ENCODE data around the gene AOC2.
"Not testable (repeated sequence)": the region's sequence is repeated elsewhere in the genome, so short reads cannot be mapped to it uniquely, and the experiment has no call there.

DNA sequence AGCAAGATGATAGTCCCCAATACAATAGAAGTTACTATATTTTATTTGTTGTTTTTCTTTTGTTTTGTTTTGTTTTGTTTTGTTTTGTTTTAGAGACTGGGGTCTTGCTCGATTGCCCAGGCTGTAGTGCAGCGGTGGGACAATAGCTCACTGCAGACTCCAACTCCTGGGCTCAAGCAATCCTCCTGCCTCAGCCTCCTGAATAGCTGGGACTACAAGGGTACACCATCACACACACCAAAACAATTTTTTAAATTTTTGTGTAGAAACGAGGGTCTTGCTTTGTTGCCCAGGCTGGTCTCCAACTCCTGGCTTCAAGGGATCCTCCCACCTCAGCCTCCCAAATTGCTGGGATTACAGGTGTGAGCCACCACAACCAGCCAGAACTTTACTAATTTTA lies 55.6 kb downstream of the AOC2 start:
- TF ChIP-seq, protein P1, sequence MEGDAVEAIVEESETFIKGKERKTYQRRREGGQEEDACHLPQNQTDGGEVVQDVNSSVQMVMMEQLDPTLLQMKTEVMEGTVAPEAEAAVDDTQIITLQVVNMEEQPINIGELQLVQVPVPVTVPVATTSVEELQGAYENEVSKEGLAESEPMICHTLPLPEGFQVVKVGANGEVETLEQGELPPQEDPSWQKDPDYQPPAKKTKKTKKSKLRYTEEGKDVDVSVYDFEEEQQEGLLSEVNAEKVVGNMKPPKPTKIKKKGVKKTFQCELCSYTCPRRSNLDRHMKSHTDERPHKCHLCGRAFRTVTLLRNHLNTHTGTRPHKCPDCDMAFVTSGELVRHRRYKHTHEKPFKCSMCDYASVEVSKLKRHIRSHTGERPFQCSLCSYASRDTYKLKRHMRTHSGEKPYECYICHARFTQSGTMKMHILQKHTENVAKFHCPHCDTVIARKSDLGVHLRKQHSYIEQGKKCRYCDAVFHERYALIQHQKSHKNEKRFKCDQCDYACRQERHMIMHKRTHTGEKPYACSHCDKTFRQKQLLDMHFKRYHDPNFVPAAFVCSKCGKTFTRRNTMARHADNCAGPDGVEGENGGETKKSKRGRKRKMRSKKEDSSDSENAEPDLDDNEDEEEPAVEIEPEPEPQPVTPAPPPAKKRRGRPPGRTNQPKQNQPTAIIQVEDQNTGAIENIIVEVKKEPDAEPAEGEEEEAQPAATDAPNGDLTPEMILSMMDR (IDR thresholded peaks at IDR 0.05) = not testable (repeated sequence)
- TF ChIP-seq POLR2A (IDR thresholded peaks at IDR 0.05) = not testable (repeated sequence)
